Dendritic cell treated with granulocyte-macrophage colony-stimulating factor and Interleukin-4, amounts not matched to agents 40 ng/mL and 50 ng/mL, for 4 days (primary cell): ENCODE data around the gene SLC7A4.

Experiments
- H3K27ac Mint-ChIP-seq: one replicate; pipeline ENCODE4 v1.8.0; 2022; ENCODE audit warnings: mild to moderate bottlenecking, mixed read lengths
- H3K27me3 Mint-ChIP-seq: one replicate; pipeline ENCODE4 v1.8.0; 2022; ENCODE audit warnings: mild to moderate bottlenecking, mixed read lengths
- H3K36me3 Mint-ChIP-seq: one replicate; pipeline ENCODE4 v1.8.0; 2022; ENCODE audit warnings: low read depth, mixed read lengths
- H3K4me1 Mint-ChIP-seq: one replicate; pipeline ENCODE4 v1.8.0; 2022; ENCODE audit warnings: low read depth, mixed read lengths
- H3K4me3 Mint-ChIP-seq: one replicate; pipeline ENCODE4 v1.8.0; 2022; ENCODE audit warnings: mild to moderate bottlenecking, moderate library complexity, mixed read lengths
- H3K9me3 Mint-ChIP-seq: one replicate; pipeline ENCODE4 v1.8.0; 2022; ENCODE audit warnings: mixed read lengths
- intact Hi-C: fragments of 100-400 bp; cut with micrococcal nuclease; formaldehyde crosslinking; loops from one replicate; pipeline ENCODE4 v1.15.0; 2022

SLC7A4 gene

DNA sequence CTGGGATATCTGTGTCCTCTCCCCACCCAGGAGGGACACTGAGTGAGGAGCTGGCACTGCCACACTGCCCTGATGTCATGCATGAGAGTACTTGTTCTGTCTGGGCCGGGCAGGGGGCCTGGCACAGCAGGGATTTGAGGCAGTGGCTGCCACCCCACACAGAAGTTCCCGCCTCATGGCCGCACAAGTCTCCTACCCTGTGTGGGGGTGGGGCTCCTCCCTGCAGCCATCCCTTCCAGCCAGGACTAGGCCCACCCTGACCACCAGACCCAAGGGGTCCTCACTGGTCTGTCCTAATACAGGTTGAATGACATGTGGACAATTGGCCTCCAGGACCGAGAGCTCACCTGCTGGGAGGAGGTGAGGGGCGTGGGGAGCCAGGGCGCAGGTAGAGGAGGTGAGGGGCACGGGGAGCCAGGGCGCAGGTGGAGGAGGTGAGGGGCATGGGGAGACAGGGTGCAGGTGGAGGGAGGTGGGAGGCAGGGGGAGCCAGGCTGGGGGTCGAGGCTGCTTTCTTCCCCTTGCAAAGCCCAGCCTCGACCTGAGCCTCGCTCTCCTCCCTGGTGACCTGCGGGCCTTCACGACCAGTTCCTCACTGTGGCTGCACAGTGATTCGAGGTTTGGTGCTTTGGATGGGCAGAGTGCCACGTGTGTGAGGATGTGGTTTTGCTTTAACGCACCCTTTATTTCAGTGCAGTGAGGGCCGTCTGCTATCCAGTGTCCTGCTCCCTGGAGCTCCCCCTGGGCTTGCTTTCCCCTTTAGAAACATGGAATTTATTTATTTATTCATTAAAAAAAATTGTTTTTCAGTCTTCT is 42.8 kb downstream of the SLC7A4 start:
- peaks cover 97% of the 10 kb centered on the region for H3K36me3 Mint-ChIP-seq
- no peak overlapping the region for H3K27ac Mint-ChIP-seq
- H3K4me3 Mint-ChIP-seq: no peak overlapping the region
- intact Hi-C loops: no loop called here
- H3K9me3 Mint-ChIP-seq: no peaks in the 10 kb centered on the region
- H3K4me1 Mint-ChIP-seq: peaks cover 6% of the 10 kb centered on the region
- no peaks in the 10 kb centered on the region for H3K27me3 Mint-ChIP-seq

- intact Hi-C loops: no loop called here
- Mint-ChIP-seq H3K9me3 (no peaks in the 10 kb centered on the region), H3K27ac (no peak overlapping the region), H3K4me3 (no peak overlapping the region), H3K36me3 (peaks cover 97% of the 10 kb centered on the region), H3K27me3 (no peaks in the 10 kb centered on the region), H3K4me1 (peaks cover 10% of the 10 kb centered on the region)
These were observed 43.6 kb downstream of the SLC7A4 start for GRCh38 chr22:20988573-20989322.

DNA sequence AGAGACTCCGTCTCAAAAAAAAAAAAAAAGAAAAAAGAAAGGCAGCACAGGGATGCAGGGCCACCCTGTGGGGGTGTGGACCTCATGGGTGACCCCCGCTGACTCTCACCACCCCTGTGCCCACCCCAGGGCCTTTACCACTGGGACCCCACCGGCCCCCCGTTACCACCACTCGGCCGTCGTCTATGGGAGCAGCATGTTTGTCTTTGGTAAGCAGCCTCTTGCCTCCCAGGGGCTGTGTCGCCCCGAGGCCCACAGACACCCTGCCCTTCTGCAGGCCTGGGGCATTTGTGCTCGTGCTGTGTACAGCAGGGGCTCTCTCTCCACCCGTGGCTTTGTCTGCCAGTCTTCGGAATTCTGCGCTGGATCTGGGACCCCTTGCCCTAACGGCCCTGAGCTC is 45.0 kb downstream of the SLC7A4 start:
- no peak overlapping the region for H3K27ac Mint-ChIP-seq
- intact Hi-C loops: no loop called here
- no peaks in the 10 kb centered on the region for H3K9me3 Mint-ChIP-seq
- no peaks in the 10 kb centered on the region for H3K27me3 Mint-ChIP-seq
- H3K4me1 Mint-ChIP-seq: peaks cover 23% of the 10 kb centered on the region
- H3K36me3 Mint-ChIP-seq: peaks cover 91% of the 10 kb centered on the region
- no peak overlapping the region for H3K4me3 Mint-ChIP-seq

DNA sequence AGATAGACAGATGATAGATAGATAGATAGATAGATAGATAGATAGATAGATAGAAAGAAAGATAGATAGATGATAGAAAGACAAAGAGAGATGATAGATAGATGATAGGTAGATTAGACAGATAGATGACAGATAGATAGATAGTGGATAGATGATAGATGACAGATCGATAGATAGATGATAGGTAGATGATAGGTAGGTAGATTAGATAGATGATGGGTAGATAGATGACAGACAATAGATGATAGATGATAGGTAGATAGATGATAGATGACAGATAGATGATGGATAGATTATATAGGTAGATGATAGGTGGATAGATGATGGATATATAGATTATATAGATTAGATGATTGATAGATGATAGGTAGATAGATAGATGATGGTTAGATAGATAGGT is 46.0 kb downstream of the SLC7A4 start:
- intact Hi-C loops: no loop called here
- Mint-ChIP-seq H3K36me3 (peaks cover 85% of the 10 kb centered on the region), H3K27ac (no peak overlapping the region), H3K27me3 (no peaks in the 10 kb centered on the region), H3K4me1 (peaks cover 27% of the 10 kb centered on the region), H3K4me3 (no peak overlapping the region), H3K9me3 (no peaks in the 10 kb centered on the region)

- Mint-ChIP-seq H3K9me3 (no peaks in the 10 kb centered on the region), H3K4me3 (no peak overlapping the region), H3K36me3 (peaks cover 79% of the 10 kb centered on the region), H3K27me3 (no peaks in the 10 kb centered on the region), H3K27ac (no peak overlapping the region), H3K4me1 (peaks cover 33% of the 10 kb centered on the region)
- intact Hi-C loops: no loop called here
These were observed 46.6 kb downstream of the SLC7A4 start for GRCh38 chr22:20985720-20986119.

DNA sequence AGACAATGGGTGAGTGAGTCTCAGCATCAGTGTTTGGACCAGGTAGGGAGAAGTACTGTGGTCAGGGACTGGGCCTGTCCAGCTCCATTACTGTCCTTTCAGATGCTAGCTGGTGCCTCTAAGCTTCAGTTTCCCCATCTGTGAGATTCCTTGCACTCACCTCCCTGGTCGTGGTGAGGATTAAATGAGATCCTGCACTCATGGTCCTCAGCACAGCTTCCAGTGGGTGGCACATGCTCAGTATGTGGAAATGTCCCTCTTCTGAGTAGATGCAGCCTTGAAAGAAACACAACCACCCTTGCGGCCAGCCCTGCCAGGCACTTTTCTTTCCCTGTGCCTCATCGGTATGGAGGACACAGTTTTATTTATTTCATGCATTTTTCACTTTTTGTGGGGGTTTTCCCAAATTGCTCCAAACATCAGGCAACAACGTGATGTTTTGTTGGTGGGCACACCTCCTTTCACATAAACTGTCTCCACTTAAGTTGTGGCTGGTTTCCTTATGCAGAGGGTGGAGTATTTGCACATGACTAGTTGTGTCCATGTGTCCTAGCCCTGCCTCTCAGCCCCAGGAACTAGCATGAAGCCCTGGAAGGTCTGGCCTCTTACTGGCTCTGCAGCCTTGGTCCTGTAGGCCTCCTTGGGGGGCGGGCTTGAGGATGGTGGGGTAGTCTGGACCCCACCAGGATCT is 49.1 kb downstream of the SLC7A4 start:
- intact Hi-C loops: no loop called here
- Mint-ChIP-seq H3K36me3 (peaks cover 60% of the 10 kb centered on the region), H3K27ac (peak overlapping the region; percentile 86), H3K9me3 (peaks cover 11% of the 10 kb centered on the region), H3K4me3 (peak overlapping the region; percentile 98), H3K4me1 (peaks cover 48% of the 10 kb centered on the region), H3K27me3 (peaks cover 4% of the 10 kb centered on the region)

DNA sequence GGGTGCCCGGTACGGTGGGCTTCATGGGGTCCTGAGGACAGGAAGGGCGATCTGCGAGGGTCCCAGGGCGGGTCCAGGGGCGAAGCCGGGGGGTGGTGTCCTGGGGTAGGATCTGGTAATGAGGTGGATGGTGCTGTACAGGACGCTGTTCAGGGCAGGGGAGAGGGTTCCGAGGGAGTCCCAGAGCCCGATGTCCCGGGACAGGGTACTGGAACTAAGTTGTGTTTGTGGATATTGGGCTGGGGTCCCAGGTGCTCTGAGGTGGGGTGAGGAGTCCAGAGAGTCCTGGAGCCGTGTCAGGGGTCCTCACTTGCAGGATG is 49.8 kb downstream of the SLC7A4 start:
- Mint-ChIP-seq H3K36me3 (peaks cover 57% of the 10 kb centered on the region), H3K9me3 (peaks cover 14% of the 10 kb centered on the region), H3K27me3 (peaks cover 4% of the 10 kb centered on the region), H3K4me3 (peak overlapping the region; percentile 98), H3K27ac (peak overlapping the region; percentile 86), H3K4me1 (peaks cover 48% of the 10 kb centered on the region)
- intact Hi-C loops: no loop called here

DNA sequence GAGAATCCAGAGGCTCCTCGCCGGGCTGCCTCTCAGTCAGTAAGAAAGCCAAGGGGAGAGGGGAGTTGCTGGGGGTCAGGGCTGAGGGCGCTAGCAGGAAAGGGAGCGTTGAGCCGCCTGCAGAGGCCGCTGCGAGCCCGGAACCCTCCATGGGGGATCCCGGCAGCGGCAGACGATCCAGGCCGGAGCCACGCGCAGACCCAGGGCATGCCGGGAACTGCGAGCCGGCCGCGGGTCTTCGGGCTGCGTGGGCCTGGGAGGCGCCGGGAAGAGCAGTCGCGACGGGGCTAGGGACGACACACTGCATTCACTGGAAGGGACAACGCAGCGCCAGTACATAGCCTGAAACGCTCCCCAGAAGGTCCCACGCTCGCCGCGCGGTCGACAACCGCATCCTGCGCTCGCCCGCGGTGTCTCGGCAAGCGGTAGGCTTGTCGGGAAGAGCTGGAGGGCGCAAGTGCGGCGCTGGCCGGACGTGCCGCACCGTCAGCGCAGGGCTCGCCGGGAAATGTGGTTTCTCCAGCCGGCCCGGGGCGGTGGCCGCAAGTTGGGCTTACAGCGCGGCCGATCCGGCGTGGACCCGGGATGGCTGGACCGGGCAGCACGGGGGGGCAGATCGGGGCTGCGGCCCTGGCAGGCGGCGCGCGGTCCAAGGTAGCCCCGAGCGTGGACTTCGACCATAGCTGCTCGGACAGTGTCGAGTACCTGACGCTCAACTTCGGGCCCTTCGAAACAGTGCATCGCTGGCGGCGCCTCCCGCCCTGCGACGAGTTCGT is 50.4 kb downstream of the SLC7A4 start, which contains the start of gene LZTR1:
Gene LZTR1 (plus strand): TSS at position 511 of the 776 bp plus-strand sequence. CDS start 75 bp downstream, at position 586.
- intact Hi-C loops: no loop called here
- Mint-ChIP-seq H3K9me3 (peaks cover 14% of the 10 kb centered on the region), H3K4me3 (peak within 1 kb of the TSS; percentile 98), H3K36me3 (peaks cover 57% of the 10 kb centered on the region), H3K4me1 (peaks cover 48% of the 10 kb centered on the region), H3K27ac (peak within 1 kb of the TSS; percentile 86), H3K27me3 (peaks cover 4% of the 10 kb centered on the region)

GRCh38 chr22:20980938-20981722 is 51.2 kb downstream of the SLC7A4 start:
- Mint-ChIP-seq H3K36me3 (peaks cover 57% of the 10 kb centered on the region), H3K27me3 (peaks cover 4% of the 10 kb centered on the region), H3K27ac (peak overlapping the region; percentile 86), H3K9me3 (peaks cover 14% of the 10 kb centered on the region), H3K4me1 (peaks cover 48% of the 10 kb centered on the region), H3K4me3 (peak overlapping the region; percentile 98)
- intact Hi-C loops: no loop called here

DNA sequence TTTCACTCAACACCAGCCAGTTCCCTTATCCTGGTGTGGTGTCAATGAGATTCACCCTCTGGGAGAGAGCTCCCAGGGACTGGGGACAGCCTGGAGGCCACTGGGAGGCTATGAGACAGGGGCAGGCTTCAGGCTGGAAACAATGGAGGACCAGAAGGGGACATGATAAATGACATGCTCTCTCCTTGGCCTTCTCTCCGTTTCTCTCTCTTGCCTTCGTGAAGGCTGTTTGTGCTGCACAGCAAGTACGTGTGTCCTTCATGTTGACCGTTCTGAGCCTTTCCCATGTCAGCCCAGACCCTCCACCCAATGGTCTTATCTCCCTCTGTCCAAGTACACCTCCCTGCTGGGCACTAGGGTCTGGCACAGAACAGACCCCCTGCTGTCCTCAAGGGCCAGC is 51.8 kb downstream of the SLC7A4 start:
- peaks cover 14% of the 10 kb centered on the region for H3K9me3 Mint-ChIP-seq
- intact Hi-C loops: no loop called here
- H3K36me3 Mint-ChIP-seq: peaks cover 56% of the 10 kb centered on the region
- H3K4me1 Mint-ChIP-seq: peaks cover 48% of the 10 kb centered on the region
- peaks cover 4% of the 10 kb centered on the region for H3K27me3 Mint-ChIP-seq
- no peak overlapping the region for H3K4me3 Mint-ChIP-seq
- H3K27ac Mint-ChIP-seq: peak overlapping the region; percentile 86

DNA sequence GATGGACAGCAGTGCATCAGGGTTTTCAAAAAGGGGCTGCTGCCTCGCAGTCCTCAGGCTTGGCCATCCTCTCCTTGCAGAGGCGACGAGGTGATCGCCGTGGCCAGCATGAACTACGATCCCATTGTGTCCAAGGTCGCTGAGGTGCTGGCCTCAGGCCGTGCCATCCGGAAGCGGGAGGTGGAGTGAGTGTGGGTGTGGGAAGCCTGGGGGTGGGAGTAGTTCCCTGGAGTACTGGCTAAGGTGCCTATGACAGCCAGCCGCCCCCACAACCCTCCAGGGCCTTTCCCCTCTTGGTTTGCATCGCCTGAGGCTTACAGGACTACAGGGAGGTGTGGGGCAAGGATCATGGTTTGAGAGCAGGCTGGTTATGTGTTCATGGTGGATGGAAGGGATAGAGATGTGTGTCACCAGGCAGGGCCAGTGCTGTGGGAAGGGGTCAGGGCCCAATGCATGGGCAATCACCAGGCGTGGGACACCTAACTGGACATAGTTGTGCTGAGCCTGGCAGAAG is 52.4 kb downstream of the SLC7A4 start:
- H3K27me3 Mint-ChIP-seq: peaks cover 4% of the 10 kb centered on the region
- H3K9me3 Mint-ChIP-seq: peaks cover 14% of the 10 kb centered on the region
- H3K27ac Mint-ChIP-seq: peak overlapping the region; percentile 66
- no peak overlapping the region for H3K4me3 Mint-ChIP-seq
- peaks cover 48% of the 10 kb centered on the region for H3K4me1 Mint-ChIP-seq
- peaks cover 51% of the 10 kb centered on the region for H3K36me3 Mint-ChIP-seq
- intact Hi-C loops: no loop called here

GRCh38 chr22:20979243-20979809 is 53.0 kb downstream of the SLC7A4 start:
- H3K9me3 Mint-ChIP-seq: peaks cover 14% of the 10 kb centered on the region
- H3K27me3 Mint-ChIP-seq: peaks cover 4% of the 10 kb centered on the region
- intact Hi-C loops: no loop called here
- peak overlapping the region; percentile 35 for H3K4me3 Mint-ChIP-seq
- H3K4me1 Mint-ChIP-seq: peaks cover 48% of the 10 kb centered on the region
- peak overlapping the region; percentile 66 for H3K27ac Mint-ChIP-seq
- peaks cover 47% of the 10 kb centered on the region for H3K36me3 Mint-ChIP-seq
